RCC 7860 (cell line): ENCODE results near the gene MAN2B2.

ENCODE experiments used
- DNase-seq: peaks from one replicate; pipeline ENCODE4 v3.0.0-alpha.2; 2015; ENCODE audit warnings: low spot score
- FAIRE-seq: peaks from 2 replicates; lab custom pipeline; 2012; peaks lifted over from hg19 to GRCh38; lab: Jason Lieb, UNC

MAN2B2 gene

GRCh38 chr4:6566391-6567190, 8.4 kb upstream of the MAN2B2 start:
- FAIRE-seq (no peak), DNase-seq (no peak)

DNA sequence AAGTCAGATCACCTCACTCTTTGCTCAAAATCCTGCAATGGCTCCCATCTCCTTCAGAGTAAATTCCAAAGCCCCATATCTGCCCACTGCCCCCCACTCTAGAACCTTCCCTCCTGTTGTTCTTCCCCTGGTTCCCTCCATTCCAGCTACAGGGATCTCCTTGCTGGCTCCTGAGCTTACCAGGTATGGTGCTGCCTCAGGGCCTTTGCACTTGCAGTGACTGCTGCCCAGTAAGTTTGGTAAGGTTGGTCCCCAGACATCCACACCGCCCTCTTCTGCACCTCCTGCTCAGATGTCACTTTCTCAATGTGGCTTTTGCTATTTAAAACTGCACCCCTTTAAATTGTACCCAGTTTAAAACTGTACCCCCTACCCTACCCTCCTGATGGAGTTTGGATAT, 7.8 kb upstream of the MAN2B2 start:
- FAIRE-seq: no peak
- no peak for DNase-seq

DNA sequence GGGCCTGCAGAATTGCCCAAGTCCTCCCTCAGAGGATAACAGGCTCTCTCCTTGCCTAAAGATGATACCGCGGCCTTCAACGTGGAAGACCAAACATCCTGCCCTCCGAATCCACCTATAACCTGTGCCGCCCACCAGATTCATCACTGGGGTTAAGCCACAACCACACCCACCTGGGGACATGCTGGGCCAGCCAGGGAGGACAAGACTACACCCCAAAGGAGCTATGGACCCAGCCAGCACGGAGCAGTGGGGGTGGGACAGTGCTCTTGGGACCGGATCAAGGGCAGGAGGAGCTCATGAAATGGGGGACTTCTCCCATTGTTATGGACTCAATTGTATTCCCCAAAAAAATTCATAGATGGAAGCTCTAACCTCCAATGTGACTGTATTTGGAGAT, 6.8 kb upstream of the MAN2B2 start:
- FAIRE-seq (no peak), DNase-seq (no peak)

GRCh38 chr4:6568689-6569332, 6.2 kb upstream of the MAN2B2 start:
- DNase-seq: peak; percentile 75
- peak; percentile 93 for FAIRE-seq

DNA sequence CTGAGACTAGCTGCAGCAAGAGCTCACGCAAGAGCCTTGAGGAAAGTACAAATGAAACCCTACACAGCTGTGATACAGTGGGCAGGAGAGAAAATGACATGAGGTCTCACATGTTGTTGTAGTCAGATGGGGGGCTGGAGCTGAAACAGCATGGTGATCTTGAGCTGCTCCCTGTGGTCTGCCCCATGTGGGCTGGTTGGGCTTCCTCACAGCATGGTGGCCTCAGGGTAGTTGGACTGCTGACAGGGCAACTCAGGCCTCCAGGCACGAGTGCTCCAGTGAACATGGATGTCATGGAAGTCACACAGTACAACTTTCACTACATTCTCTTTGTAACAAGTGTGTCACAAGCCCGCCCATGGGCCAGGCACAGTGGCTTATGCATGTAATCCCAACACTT, 3.4 kb upstream of the MAN2B2 start:
- DNase-seq: no peak
- no peak for FAIRE-seq

GRCh38 chr4:6573551-6573950, 1.4 kb upstream of the MAN2B2 start:
- FAIRE-seq: no peak
- DNase-seq: no peak

DNA sequence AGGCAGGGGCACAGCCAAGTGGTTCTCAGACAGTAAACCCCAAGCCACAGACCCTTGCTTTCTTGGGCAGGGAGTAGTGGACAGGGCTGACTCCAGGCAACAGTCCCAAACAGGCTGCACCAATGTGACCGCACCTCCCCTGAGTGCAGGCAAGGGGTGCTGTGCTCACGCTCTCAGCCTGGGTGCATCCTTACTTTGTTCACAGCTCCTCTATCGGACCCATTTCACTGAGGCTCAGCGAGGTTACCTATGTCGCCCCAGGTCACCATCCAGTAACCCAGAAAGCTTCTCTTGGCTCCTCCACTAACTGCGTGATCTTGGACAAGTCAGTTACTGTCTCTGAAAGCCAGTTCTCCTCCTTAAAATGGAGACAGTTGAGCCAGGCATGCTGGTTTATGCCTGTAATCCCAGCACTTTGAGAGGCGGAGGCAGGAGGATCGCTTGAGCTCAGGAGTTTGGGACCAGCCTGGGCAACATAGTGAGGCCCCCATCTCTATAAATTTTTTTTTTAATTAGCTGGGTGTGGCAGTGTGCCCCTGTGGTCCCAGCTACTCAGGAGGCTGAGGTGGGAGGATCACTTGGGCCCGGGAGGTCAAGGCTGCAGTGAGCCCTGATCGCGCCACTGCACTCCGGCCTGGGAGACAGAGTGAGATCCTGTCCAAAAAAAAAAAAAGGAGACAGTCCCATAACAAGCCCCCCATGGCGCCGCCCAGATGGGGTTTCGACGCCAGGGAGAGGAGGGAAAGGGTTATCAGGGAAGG, 823 bp upstream of the MAN2B2 start:
- DNase-seq: no peak
- no peak for FAIRE-seq

DNA sequence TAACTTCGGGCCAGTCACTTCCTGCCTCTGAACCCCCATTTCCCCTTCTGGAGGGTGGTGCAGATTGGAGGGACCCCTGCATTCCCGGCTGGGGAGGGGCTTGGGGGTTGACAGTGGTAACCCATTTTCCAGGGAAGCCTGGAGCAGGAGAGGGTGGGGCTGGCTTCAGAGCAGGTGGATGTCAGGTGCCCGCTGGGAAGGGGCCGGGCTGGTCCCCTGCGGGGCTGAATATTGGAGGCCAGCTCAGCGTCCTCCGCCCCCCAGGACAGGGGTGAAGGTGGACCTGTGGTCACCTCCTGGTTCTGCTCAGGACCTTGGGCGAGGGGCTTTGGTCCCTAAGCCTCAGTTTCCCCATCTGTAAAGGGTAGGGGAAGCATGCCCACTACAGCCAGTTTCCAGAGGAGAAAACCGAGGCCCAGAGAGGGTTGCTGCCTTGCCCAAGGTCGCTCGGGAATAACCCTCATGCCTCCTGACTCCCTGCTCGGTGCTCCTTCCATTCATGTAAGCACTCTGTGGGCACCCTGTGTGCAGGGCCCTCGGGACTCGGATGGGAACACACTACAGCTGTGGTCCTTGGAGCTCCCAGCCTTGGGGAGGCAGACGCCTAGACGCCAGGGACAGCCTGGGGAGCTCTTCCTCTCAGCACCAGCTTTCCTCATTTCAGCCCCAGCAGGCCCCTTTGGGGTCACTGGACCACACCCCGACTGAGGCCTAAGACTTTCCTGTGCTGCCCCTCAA, 683 bp downstream of the MAN2B2 start:
- DNase-seq: no peak
- FAIRE-seq: no peak

- DNase-seq (no peak), FAIRE-seq (no peak)
These were observed 1.5 kb downstream of the MAN2B2 start for GRCh38 chr4:6576512-6576911.

DNA sequence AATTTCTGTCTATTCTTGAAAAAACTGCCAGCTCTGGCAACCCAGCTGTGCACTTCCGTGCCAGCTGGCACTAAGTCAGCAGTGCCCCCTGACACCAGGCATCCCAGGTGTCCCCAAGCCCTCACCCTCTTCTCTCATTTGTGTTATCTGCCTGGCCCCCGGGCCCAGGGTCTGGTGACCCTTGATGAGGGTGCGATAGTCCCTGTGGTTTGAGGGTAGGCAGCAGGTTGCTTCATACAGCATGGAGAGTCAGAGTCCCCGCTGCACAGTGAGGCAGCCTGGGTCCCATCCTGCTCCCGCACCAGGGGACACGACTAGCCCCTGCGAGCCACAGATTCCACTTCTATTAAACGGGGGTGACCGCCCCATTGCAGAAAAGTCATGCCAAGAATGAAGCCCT, 1.9 kb downstream of the MAN2B2 start:
- DNase-seq: no peak
- FAIRE-seq: no peak

GRCh38 chr4:6577409-6577808, 2.4 kb downstream of the MAN2B2 start:
- no peak for FAIRE-seq
- DNase-seq: no peak

GRCh38 chr4:6578221-6578620, 3.2 kb downstream of the MAN2B2 start:
- DNase-seq (no peak), FAIRE-seq (no peak)

DNA sequence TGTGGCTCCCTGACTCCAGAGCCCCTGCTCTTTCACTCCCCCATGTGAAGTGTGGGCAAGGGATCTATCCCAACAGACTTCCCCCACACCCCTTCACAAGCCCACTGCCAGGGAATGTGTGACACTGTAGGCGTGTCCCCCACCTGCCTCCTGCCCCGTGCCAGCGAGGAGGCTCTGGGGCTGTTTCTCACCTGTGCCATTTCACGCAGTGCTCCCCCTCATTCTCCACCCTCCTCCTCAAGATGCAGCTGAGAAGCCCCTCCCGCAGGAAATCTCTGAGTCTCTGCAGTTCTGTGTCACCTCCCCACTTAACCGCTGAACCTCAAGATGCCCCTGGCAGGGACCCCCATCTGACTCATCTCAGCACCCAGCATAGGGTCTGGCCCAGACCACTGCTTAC, 5.4 kb downstream of the MAN2B2 start:
- FAIRE-seq (no peak), DNase-seq (no peak)

DNA sequence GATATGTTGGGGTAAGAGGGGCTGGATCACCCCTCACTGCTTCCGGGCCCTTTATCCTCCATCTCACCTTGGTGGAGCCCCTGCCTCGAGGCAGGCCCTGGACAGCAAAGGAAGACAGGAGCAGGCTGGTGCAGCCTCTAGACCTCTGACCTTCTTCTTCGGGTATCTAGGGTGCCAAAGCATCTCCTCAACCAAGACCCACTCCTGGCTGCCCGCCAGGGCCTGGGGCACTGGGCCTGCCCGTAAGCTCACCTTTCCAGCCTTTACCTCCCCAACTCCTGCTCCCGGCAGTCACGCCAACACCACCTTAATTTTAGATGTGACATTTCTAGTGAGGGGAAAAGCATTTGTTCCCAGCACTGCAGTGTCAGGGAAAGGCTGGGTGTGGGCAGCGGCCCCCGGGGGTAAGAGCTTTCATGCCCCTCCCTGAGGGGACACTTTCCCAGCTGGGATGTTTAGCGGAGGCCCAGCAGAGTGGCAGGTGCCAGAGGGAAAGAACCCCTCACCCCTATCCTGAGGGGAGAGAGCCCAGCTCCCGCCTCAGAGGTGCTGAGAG, 6.7 kb downstream of the MAN2B2 start:
- FAIRE-seq: no peak

DNA sequence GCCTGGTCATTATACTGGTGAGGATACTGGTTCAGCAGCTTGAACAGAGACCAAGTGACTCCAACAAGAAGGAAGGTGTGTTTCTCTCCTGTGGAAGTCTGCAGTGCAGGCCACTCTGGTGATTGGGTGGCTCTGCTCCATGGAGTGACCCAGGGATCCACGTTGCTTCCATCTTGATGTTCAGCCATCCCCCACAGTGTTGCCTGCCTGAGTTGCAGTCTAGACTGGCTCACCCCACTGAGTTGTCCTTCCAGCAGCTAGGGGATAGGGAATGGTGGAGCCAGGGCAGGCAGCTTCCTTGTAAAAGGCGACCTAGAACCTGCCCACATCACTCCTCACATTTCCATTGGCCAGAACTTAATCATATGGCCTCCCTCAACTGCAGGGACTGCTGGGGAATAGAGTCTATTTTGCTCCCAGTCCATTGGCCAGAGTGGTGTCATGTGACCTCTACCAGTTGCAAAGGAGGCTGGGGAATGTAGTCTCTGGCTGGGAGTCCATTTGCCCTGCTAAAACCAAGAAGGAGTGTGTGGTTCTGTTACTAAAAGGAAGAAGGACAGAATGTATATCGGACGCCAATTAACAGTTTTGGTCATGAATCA, 8.0 kb downstream of the MAN2B2 start:
- FAIRE-seq (no peak), DNase-seq (no peak)

More for the DNA sequence above, 6.7 kb downstream of the MAN2B2 start:
- DNase-seq: no peak

- DNase-seq (no peak), FAIRE-seq (no peak)
These were observed 9.9 kb downstream of the MAN2B2 start for GRCh38 chr4:6584865-6585264.

GRCh38 chr4:6586715-6587325, 11.8 kb downstream of the MAN2B2 start:
- no peak for DNase-seq
- no peak for FAIRE-seq

DNA sequence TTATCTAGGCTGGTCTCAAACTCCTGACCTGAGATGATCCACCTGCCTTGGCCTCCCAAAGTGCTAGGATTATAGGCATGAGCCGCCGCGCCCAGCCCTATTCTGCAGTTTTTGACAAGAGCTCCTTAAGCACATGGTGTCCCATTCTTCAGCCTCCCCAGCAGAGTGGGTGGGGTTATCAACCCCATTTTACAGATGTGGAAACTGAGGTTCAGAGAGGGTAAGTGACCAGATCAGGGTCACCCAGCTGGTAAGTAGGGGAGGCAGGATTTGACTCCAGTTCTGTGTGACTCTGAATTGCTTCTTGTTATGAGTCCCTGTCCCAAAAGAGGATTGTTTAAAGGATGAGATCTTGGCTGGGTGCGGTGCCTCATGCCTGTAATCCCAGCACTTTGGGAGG, 14.5 kb downstream of the MAN2B2 start:
- DNase-seq (no peak), FAIRE-seq (no peak)

DNA sequence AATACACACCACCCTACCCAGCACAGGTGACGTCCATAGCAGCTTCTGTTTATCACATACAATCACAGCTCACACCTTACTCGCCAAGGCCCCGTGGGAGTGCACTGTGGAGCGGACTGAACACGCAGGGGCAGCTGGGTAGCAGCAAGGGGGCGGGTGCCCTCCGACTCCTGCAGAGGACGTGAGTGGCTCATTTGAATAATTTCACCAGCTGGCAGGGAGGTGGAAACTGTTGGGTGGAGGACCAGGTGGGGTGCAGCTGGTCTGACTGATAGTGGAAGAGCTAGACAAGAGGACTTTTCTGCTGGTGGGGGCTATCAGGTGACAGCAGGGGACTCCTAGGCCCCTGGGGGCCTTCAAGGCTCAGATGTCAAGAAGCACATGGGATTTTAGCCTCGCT, 16.3 kb downstream of the MAN2B2 start:
- FAIRE-seq: no peak
- no peak for DNase-seq

DNA sequence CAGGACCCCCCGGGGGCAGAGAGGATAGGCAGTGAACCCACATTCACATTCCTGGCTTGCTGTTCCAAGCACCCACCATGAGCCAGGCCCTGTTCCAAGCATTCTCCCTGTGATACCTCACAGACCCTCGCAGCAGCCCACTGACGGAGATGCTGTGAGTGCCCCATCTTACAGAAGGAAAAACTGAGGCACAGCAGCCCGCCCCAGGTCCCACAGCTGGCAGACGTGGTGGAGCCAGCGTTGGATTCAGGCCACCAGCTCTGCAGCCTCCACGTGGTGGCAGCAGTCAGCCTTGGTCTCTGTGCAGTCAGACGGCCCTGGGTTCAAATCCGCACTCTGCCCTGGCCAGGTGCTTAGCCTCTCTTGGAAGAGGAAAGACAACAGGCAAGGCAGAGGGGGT, 16.8 kb downstream of the MAN2B2 start:
- FAIRE-seq (no peak), DNase-seq (no peak)
